ENCODE data around the gene TXLNB.

The TXLNB gene

DNA sequence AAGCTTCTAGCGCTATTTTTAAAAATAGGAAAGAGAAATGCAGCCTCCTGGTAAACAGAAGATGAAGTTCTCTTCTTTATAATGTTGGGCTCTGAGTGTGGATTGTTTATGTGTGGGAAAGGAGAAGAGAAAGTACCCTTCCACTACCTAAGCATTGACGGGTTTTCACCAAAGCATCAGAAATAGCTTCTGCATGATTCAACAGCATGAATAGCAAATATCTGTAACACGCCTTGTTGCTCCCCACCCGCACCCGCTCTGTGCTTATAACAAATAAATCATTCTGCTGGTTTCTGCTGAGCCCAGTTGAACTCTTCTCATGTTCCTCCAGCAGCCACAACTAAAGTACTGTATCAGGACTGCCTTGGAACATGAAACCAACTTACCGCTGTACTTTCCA is 20.7 kb downstream of the TXLNB start:
- no peak for DNase-seq (ENCODE audit: low spot score)

DNA sequence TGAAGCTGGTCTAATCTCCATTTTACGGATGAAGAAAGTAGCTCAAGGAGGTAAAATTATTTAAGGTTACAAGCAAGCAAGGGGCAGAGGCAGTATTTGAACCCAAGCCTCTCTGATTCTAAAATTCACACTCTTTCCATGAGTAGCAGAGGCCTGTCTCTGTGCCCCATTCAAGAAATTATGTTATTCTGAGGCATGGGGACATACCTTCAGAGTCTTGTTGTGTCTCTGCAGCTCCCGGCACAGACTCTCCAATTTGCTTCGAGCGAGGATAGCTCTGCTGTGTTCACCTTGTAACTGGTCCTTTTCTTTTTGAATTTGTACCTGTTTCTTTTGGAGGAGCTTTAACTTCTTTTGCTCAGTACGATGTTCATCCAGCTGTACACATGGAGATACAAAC is 21.5 kb downstream of the TXLNB start:
- no peak for DNase-seq (ENCODE audit: low spot score)

DNA sequence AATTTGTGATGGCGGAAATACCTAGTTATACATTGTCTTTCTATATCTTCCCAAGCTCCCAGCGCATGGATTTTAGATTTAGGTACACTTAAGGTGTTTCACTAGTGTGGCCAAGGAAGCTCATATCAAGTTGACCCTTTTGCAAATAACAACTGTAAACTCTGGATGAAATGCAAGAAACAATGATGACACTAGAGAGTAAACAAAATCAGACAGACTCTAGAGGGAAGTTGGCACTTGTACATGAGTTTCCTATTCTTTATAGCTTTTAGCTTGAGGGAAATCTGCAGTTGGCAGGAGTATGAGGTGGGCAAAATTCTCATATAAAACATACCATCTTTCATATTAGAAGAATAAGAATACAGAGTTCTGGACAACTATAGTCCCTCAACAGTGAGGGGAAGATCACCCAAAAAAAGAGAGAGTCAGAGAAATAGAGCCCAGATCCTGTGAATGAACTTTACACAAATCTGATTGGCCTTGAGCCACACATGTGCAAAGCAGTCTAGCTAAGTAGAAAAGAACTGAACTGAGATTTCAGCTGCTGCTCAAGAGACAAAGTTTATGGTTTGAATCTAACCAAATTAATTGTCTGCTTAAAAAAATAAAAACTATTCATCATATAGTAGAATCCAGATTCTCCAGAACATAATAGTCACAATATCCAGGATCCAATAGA is 26.1 kb downstream of the TXLNB start:
- no peak for DNase-seq (ENCODE audit: low spot score)

DNA sequence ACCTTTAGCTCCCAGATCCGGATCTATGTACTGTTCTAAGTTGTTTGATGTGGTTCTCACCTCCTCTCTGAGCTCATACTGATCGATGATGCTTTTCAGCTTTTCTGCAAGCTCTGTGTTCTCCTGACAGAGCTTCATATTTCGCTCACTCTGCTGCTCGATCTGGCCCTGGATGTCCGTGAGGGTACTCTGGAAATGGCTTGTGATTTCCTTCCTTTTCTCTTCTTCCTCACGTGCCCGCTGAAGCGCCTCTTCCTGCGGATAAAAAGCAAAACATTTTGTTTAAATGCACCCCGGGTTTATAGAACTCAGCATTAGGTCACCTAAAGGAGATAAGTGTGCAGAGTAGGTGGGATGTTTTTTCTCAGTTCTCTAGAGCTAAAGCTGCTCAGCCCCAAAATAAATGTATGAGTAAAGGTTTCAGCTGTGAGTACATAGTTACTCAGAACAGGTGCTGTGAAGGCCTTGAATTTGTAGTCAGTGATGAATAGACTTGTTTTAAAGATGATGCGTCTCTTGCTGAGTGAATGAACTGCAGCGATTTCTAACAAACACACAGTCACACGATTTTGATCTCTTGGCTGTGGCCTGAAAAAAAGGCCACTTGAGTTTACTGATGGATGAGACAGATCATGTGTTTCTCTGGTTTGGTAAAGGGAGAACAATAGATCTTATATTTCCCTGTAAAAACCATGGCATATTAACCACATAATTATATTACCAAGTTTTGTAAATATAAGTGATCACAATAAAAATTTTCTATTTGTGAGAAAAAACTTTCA is 29.1 kb downstream of the TXLNB start:
- peak; percentile 64 for DNase-seq (ENCODE audit: low spot score)

DNA sequence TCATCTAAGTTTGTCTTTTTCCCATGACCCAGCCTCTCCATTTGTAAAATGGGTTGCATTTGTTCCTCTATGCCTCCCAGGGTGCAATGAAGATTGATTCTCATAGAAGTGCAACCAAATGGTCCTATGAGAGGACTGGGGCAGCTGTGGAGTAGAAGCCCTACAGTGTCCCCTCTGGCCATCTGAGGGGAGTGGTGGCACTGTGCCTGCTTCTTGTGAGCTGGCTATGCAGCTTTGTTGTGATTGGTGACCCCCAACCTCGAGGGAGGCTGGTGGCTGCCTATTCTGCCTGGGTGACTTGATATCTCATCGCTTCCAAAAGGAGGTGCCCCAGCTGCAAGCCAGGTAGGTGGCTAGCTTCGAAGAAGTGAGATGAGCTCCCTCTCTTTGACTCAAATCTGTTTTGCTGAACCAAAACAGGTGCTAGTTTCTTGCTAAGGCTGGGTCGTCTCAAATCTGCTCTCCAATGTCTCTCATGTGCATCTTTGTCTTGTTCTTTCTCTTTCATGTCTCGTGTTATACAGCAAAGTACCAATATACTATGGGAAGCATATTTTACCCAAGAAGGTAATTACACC is 33.9 kb downstream of the TXLNB start:
- peak; percentile 20 for DNase-seq (ENCODE audit: low spot score)

DNA sequence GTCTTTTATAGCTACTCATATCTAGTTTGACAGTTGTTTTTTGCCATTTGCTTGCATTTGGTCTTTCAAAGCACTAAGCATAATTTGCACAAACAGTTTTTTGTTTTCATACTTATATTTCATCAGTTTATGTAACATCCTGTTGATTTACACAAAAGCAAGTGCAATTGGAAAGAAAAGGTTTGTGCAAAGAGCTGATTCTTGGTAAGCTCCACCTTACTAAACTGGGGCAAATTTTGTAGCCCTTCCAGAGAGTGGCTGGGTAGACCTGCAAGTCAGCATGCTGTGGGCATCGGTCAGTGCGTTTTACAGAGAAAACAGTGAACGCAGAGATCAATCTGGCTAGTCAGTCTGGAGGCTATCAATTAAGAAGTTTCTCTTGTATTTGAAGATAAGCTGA is 34.5 kb downstream of the TXLNB start:
- peak; percentile 47 for DNase-seq (ENCODE audit: low spot score)

DNA sequence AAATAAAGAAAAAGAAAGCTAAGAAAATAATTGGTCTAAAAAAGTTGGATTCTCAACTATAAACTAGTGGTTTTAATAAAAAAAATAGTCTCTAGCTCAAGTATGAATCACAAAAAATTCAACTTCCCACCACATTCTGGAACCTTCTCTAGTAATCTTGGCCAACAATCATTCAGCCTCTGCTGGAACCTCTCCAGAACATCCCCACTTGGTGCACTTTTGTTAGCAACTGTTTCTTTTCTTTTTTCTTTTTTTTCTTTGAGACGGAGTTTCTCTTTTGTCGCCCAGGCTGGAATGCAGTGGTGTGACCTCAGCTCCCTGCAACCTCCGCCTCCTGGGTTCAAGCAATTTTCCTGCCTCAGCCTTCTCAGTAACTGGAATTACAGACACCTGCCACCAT is 35.7 kb downstream of the TXLNB start:
- DNase-seq (ENCODE audit: low spot score) = no peak

DNA sequence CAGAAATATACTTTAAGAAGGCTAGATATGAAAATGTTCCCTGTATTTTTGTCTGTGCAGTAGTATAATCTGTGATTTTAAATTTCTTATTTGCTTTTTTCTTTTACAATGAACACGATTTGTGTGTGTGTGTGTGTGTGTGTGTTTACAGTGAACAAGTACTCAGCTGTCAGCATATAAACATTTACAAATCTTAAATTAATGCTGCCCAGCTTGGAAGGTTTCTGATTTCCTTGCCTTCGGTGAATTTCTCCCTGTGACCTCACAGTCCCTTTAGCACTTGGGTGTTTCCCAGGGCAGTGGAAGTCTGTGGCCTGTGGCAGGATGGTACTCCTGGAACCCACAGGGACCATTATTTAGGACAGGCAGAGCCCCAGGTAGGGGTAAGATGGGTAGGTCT is 37.6 kb downstream of the TXLNB start:
- no peak for DNase-seq (ENCODE audit: low spot score)

DNA sequence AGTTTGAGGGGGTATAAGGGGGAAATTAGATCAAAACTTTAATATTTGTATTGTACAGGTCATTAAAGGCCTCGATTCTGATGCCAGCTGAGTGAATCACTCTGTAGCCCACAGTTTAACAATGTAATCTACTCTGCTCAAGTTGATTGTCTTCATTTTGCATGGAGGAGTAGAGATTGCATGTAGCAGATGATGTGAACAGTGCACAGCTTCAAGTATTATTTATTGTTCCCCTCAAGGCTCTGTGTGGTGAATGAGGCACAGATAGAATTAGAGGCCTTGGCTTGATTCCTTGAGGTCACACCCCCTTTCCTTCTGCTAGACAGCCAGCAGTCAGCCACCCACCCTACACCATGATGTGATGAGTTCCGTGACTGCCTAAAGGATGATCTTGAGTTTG is 38.1 kb downstream of the TXLNB start:
- DNase-seq (ENCODE audit: low spot score) = no peak

DNA sequence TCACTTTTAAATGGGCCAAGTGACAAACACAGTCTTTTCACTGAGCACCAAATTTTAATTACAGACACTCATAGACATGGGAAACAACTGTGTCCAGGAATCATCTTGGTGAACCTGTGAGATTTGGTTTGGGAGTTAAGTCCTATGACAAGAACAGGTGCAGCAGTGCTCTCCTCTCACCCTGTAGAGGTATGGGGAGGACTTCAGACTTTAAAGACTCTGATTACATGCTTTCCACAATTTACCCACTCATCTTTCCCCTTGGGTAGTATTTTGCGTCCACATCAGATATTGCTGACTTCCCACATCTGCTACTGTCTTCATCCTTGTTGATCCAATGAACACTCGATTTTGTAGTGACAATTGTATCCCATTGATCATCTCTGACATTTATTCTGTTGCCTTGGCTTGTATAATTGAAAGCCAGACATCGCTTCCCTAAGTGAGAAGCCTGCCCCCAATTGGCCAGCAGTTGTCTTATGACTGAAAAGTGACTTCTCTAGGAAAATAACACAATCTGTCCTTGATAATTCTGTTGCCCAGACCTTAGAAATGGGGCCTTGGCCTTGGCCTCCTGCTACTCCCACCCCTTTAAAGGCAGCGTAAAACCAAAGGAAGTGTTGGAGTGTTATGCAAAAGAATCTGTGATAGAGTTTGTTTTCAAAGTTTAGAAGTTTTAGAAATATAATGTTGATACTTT is 40.0 kb downstream of the TXLNB start:
- DNase-seq (ENCODE audit: low spot score) = no peak

DNA sequence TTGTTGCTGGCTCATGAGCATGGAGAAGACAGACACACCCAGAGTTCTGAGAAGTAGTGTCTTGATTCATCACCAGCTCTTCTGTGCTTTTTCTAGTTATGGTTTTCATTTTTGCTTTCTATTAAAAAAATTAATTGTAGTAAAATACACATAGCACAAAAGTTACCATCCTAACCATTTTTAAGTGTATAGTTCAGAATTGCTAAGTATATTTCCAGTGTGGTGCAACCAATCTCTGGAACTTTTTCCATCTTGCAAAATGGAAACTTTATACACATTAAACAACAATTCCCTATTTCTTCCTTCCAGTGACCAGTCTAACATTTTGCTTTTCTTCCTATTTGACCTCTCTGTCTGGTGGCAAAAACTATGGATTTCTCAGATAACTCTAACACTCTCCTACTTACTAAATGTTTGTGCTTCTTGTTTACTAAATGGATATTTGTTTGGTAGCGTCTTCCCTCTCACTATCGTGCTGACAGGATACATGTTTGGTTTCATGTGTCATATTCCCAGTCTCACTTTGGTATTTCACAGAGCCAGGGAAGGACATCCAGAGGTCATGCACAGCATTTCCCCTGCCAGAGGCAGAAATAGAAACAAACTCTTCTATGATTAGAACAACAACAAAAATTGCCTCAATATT is 40.6 kb downstream of the TXLNB start:
- peak; percentile 71 for DNase-seq (ENCODE audit: low spot score)

DNA sequence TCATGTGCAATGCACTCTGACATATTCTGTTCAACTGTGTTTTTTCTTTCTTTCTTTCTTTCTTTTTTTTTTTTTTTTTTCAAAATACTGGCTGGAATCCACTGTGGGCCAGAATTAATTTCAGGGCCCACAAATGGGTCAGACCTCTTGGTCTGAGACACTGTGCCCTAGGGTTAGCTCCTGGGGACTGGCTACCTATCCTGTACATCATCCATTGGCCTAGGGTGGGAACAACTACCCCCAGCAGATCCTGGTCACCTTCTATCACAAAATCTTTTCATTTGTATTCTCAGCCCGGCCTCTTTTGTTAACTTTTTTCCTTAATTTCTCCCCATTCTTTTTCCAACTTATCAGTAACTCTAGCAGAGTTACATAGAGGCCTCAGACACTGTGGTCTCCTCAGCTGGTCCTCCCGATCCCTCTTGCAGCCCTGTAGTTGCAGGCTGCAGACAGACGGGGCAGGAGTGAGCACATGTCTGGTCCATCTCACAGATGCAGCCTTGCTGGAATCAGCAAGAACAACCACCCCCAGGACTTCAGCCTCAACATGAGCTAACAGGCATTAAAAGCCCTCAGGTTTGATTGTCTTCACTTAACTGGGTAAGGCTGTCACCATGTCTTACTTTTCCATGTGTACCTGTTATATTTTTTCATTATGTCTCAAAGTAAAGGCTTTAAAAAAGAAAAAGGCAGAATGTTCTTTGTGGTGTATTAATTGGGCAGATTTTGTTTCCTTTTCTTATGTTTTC is 41.3 kb downstream of the TXLNB start:
- DNase-seq (ENCODE audit: low spot score) = peak; percentile 74

DNA sequence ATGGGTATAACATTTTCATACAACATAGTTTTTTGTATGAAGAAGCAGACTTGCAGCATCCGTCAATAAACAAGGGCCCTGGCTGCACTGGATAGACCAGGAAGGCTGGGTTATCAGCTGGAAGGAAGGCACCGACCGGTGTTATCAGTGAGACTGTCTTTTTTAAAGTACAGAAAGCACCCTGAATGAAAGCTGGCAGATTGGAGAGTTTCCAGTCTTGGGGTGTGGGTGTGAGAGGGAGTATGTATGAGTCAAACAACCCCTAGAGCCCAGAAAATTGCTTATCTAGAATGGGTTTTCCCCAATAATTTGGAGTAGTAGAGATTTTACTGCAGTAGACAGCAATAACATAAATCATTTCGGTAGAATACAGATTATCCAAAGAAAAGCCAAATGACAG is 42.4 kb downstream of the TXLNB start:
- peak; percentile 53 for DNase-seq (ENCODE audit: low spot score)

DNA sequence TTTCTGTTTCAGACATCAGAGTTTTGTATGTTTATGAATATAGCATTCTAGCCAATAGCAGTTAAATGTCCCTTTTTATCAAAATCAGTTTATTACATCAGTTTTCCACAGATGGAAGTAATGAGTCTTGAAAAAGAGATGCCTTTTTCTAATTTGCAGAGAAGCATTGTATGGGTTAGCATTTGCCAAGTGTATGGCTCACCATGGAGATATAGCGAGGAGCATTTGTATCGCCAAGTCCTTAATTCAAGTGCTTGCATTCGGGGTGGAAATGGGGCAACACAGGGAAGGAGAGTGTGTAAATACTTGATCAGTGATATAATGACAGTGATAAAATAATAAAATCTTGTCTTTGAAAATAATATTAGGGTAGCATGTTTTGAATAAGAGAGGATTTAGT is 42.9 kb downstream of the TXLNB start:
- no peak for DNase-seq (ENCODE audit: low spot score)

DNA sequence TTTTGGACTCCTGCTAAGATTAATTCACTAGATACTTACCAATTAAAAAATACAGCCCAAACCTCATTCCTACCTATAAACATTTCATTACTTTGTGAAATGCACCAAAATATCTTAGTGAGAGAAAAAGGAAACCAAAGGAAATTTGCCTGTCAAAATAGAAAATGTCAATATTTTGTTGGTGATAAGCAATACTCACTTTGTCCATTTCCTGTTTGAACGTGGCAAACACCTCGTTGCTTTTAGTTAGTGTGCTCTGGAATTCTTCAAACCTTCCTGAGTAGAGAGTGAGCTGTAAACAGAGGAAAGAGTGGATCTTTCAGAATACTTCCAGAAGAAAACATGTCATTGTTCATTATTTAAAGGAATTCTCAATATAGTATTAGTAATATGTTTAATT is 44.2 kb downstream of the TXLNB start:
- no peak for DNase-seq (ENCODE audit: low spot score)

DNA sequence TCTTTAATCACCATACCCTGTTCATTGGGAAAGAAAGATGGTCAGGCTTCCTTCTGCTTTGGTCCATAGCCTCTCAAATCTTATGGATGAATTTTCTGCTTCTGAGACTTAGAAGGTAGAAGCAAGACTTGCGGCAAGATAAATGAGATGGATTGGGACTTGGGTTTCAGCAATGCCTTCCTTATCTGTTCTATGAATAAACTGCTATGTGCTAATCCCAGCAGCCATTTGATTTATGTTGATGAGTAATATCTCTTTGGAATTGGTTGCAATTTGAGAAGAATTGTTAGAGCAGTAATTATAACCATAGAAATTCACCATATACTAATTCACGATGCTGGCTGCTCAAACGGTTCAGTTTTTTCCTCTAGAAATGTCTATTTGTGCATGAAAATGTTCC is 48.3 kb downstream of the TXLNB start:
- DNase-seq (ENCODE audit: low spot score) = no peak

DNA sequence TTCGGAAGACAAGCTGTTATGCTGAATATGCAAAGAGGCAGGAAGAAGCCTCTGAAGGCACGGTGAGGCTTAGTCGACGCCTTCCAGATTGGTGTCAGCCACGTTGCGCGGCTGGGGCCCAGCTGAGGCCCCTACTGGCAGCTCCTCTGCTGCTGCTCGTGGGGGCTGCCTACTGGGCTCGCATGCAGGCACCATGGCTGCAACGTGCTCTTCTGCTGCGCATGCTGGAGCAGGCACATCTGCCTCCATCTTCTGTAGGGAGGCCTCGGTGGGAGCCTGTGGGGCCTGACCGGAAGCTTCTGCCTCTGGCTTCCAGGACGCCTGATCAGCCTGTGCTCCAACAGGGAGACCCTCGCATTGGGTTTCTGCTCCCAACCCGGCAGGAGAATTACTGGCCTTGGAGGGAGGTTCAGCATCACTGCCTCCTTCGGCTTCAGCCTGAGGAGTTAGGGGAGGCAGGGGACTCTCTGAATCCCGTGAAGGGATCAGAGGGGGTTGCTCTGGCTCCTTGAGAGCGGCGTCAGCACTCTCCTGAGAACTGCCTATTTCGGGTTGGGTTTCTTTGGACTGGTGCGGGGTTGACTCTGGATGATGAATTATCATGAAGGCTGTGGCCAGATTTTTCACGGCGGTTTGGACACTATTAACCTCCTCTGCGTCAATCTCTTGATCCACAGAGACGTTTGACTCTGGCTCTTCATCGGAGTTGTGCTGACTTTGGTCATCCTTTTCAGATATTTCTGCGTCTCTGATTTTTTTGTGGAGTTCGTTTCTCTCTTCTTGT is 49.1 kb downstream of the TXLNB start:
- no peak for DNase-seq (ENCODE audit: low spot score)

DNA sequence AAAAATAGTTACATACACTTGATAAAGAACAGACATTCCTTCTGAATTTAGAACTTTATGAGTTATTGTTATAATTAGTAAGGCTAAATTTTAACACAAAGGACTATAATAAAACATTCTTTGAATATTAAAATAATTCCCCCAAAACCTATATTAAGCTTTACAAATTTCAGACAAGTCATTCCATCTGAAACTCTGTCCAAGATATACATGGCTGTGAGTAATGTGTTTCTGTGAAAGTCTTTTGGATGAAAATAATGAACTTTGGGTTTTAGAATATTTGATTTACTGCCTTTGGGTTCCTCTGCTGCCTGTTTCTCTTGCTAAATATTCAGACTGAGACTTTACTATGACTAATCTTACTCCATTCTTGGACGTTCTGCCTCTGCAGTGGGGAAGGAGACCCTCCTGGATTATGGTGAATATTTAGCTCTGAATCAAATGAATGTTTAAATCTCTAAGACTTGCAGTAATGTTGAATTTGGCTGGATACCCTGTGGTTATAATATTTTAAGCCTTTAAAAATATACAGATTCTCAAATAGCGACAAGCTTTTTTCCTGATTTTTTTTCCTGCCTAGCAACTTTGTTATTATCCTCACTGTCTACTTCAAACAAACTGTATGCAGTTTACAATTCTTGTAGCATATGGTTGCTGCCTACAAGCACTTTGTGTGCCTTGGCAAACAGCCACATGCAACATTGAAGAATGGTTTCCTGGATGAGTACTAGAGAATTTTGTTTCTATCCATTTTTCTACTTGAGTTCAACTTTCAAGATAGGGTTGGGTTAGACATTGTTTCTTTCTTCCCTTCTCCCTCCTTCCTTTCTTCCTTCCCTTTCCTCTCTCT is 51.4 kb downstream of the TXLNB start:
- DNase-seq (ENCODE audit: low spot score) = no peak

DNA sequence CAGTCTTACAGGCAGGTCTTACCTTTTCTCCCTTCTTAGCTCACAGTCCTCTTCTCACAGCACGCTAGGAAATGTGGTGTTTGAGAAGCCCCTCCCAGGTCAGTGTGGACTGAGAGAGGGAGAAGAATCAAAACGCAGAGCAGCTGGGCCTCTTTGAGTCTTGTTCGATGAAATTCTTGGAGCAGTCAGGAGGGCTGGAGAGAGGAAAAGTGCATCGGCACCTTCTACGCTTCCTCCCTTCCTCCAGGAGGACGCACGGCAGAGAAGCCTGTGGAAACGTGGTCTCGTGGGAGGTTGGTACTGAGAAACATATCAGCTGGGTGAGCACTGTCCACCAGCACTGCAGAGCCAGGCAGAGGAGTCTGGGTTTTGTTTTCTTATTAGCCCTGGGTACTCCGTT is 52.7 kb downstream of the TXLNB start:
- no peak for DNase-seq (ENCODE audit: low spot score)

DNA sequence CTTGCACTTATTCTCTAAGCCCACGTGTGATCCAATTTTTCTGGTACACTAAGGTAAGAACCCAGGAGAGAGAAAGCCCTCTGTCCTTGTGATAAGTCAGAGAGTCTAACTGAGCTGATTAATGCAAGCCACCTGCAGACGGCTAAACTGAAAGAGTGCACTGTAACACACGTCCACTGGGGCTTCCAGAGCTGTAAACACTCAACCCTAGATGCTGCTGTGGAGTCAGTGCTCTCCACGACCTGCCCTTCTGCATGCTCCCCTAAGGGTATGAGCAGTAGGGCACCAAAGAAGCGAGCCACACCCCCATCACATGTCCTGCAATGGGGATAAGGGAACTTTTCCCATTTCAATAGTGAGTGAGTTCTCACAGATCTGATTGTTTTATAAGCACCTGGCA is 55.7 kb downstream of the TXLNB start:
- no peak for DNase-seq (ENCODE audit: low spot score)
